ENCODE results near the gene CPNE7.

Gene CPNE7

GRCh38 chr16:89642574-89642973 is 67.0 kb downstream of the CPNE7 start:
- no peak overlapping the region for H3K4me3 ChIP-seq (ENCODE audit: low read depth, low read length)
- no peak for TF ChIP-seq CTCF (IDR thresholded peaks at IDR 0.05; ENCODE audit: low read depth, low read length)
- TF ChIP-seq POLR2A (IDR thresholded peaks at IDR 0.05; ENCODE audit: extremely low read depth, insufficient read length): no peak
- no peak for TF ChIP-seq MYC (IDR thresholded peaks at IDR 0.05; ENCODE audit: low read depth, low read length)
- TF ChIP-seq MAX (IDR thresholded peaks at IDR 0.05; ENCODE audit: low read depth, low read length): no peak
- DNase-seq (ENCODE audit: low read depth): no peak

- DNase-seq (ENCODE audit: low read depth): no peak
- H3K4me3 ChIP-seq (ENCODE audit: low read depth, low read length): no peak overlapping the region
- TF ChIP-seq CTCF (IDR thresholded peaks at IDR 0.05; ENCODE audit: low read depth, low read length): no peak
- no peak for TF ChIP-seq POLR2A (IDR thresholded peaks at IDR 0.05; ENCODE audit: extremely low read depth, insufficient read length)
- no peak for TF ChIP-seq MYC (IDR thresholded peaks at IDR 0.05; ENCODE audit: low read depth, low read length)
- no peak for TF ChIP-seq MAX (IDR thresholded peaks at IDR 0.05; ENCODE audit: low read depth, low read length)
Measured at GRCh38 chr16:89643769-89644300, 68.3 kb downstream of the CPNE7 start.

- TF ChIP-seq MAX (IDR thresholded peaks at IDR 0.05; ENCODE audit: low read depth, low read length): no peak
- no peak for TF ChIP-seq POLR2A (IDR thresholded peaks at IDR 0.05; ENCODE audit: extremely low read depth, insufficient read length)
- no peak for DNase-seq (ENCODE audit: low read depth)
- no peak overlapping the region for H3K4me3 ChIP-seq (ENCODE audit: low read depth, low read length)
Measured at GRCh38 chr16:89645122-89645521, 69.6 kb downstream of the CPNE7 start.

- no peak overlapping the region for H3K4me3 ChIP-seq (ENCODE audit: low read depth, low read length)
- no peak for TF ChIP-seq POLR2A (IDR thresholded peaks at IDR 0.05; ENCODE audit: extremely low read depth, insufficient read length)
- no peak for TF ChIP-seq MYC (IDR thresholded peaks at IDR 0.05; ENCODE audit: low read depth, low read length)
- TF ChIP-seq CTCF (IDR thresholded peaks at IDR 0.05; ENCODE audit: low read depth, low read length): no peak
- TF ChIP-seq MAX (IDR thresholded peaks at IDR 0.05; ENCODE audit: low read depth, low read length): no peak
- no peak for DNase-seq (ENCODE audit: low read depth)
Measured at GRCh38 chr16:89646270-89646669, 70.7 kb downstream of the CPNE7 start.
